Stimulated activated CD4-positive, alpha-beta T cell treated with anti-CD3 and anti-CD28 coated beads, Interleukin-4, amount 100 ng/mL, for 48 hours (primary cell): ENCODE data around the gene ARF1.

Experiments used
- DNase-seq, 2 donors: peaks; one replicate each; pipeline ENCODE4 v3.0.0-alpha.2; 2020; ENCODE audit warnings: low read depth in 2 of 2

Gene ARF1

DNA sequence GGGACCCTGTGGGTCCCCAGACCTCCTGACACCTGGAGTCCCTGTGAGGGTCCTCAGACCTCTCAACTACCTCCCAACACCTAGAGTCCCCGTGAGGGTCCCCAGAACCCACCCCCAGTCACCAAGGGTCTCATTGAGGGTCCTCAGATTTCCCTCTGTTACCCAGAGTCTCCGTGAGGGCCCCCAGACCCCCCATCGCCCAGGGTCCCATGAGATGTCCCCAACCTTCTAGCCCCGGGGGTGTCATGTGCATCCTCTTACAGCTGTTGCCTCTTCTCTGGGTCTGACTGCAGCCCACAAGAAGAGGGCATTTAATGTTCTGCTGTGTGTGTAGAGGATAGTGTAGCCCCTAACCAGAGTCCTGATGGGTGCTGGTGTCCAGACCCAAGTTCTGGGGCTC, 65.3 kb downstream of the ARF1 start:
- no peak for DNase-seq

GRCh38 chr1:228148196-228148861, 65.8 kb downstream of the ARF1 start:
- no peak for DNase-seq
